HEK293T (cell line): ENCODE measurements around the gene CCNH.

Source experiments
- CTCF ChIA-PET: fragments of 350-600 bp; formaldehyde crosslinking; extraction: SDS; loops from one replicate; lab custom pipeline; 2021; ENCODE audit warnings: antibody characterized with exemption, inconsistent platforms; lab: Yijun Ruan, JAX
- POLR2A ChIA-PET: fragments of 350-600 bp; formaldehyde crosslinking; extraction: SDS; loops from one replicate; lab custom pipeline; 2020; ENCODE audit warnings: antibody characterized with exemption, inconsistent platforms; lab: Yijun Ruan, JAX
- DNase-seq: peaks from one replicate; pipeline ENCODE4 v3.0.0; 2012; ENCODE audit warnings: mixed read lengths; ENCODE audit errors: extremely low spot score
- ARNT ChIP-seq: fragments of 450-650 bp; IDR thresholded peaks from 2 replicates; pipeline ENCODE4 v1.6.1; 2017; ENCODE audit warnings: mild to moderate bottlenecking
- BHLHE40 ChIP-seq: fragments of 450-650 bp; IDR thresholded peaks from 2 replicates; pipeline ENCODE4 v1.6.1; 2016; ENCODE audit warnings: mild to moderate bottlenecking, moderate library complexity, borderline replicate concordance
- CTBP1 ChIP-seq: fragments of 450-650 bp; IDR thresholded peaks from 2 replicates; pipeline ENCODE4 v1.6.1; 2016; ENCODE audit warnings: borderline replicate concordance
- ELF4 ChIP-seq: fragments of 450-650 bp; IDR thresholded peaks from 2 replicates; pipeline ENCODE4 v1.6.1; 2017; ENCODE audit warnings: antibody characterized with exemption
- FOXA1 ChIP-seq: fragments of 450-650 bp; IDR thresholded peaks from 2 replicates; pipeline ENCODE4 v1.6.1; 2016; ENCODE audit warnings: mild to moderate bottlenecking
- FOXK2 ChIP-seq: fragments of 450-650 bp; IDR thresholded peaks from 2 replicates; pipeline ENCODE4 v1.6.1; 2016; ENCODE audit warnings: mild to moderate bottlenecking
- FOXM1 ChIP-seq: fragments of 450-650 bp; IDR thresholded peaks from 2 replicates; pipeline ENCODE4 v1.6.1; 2017; ENCODE audit warnings: mild to moderate bottlenecking, borderline replicate concordance
- HDGF ChIP-seq: fragments of 450-650 bp; IDR thresholded peaks from 2 replicates; pipeline ENCODE4 v1.6.1; 2017; ENCODE audit warnings: antibody characterized with exemption, borderline replicate concordance
- L3MBTL2 ChIP-seq: fragments of 450-650 bp; conservative IDR thresholded peaks from 2 replicates; pipeline ENCODE4 v1.6.1; 2016; ENCODE audit warnings: mild to moderate bottlenecking
- LEF1 ChIP-seq: fragments of 450-650 bp; IDR thresholded peaks from 2 replicates; pipeline ENCODE4 v1.6.1; 2017; ENCODE audit warnings: mild to moderate bottlenecking, borderline replicate concordance
- NFRKB ChIP-seq: fragments of 450-650 bp; IDR thresholded peaks from 2 replicates; pipeline ENCODE4 v1.6.1; 2016; ENCODE audit warnings: mild to moderate bottlenecking, moderate library complexity
- SP1 ChIP-seq: fragments of 450-650 bp; IDR thresholded peaks from 2 replicates; pipeline ENCODE4 v1.6.1; 2017
- SUZ12 ChIP-seq: fragments of 450-650 bp; IDR thresholded peaks from 2 replicates; pipeline ENCODE4 v1.6.1; 2016; ENCODE audit warnings: mild to moderate bottlenecking
- TARDBP ChIP-seq: fragments of 450-650 bp; IDR thresholded peaks from 2 replicates; pipeline ENCODE4 v1.6.1; 2016
- ZNF384 ChIP-seq: fragments of 450-650 bp; IDR thresholded peaks from 2 replicates; pipeline ENCODE4 v1.6.1; 2016
- TF ChIP-seq, protein P1 (sequence below): fragments of 450-650 bp; IDR thresholded peaks from 2 replicates; pipeline ENCODE4 v1.6.1; 2016

Gene CCNH

DNA sequence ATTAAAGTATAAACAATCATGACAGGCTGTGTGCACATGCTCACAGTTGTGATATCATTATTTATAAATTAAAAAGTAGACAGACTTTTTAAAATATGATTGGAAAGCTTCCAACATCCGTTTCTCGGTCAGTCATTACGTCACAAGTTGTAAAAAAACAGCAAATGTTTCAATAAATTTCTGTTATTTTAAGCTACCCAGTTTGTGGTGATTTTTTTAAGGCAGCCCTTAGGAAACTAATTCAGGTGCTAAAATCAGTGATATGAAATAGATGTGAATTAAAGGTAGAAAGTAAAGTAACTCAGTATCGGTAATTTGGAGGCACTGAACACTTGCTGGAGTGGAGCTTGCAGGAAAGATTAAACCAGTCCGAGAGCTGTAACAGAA, 1.2 kb downstream of the CCNH start:
- POLR2A ChIA-PET = no interaction called here
- no peak for DNase-seq
- no peak for TF ChIP-seq BHLHE40
- no peak for TF ChIP-seq FOXA1
- TF ChIP-seq TARDBP = no peak
- no peak for TF ChIP-seq CTBP1
- no peak for TF ChIP-seq LEF1
- no peak for TF ChIP-seq ZNF384
- no peak for TF ChIP-seq NFRKB
- no peak for TF ChIP-seq ARNT
- no peak for TF ChIP-seq SP1
- TF ChIP-seq ELF4 = no peak
- no peak for TF ChIP-seq L3MBTL2
- no peak for TF ChIP-seq SUZ12
- no peak for TF ChIP-seq FOXK2
- TF ChIP-seq, protein P1, sequence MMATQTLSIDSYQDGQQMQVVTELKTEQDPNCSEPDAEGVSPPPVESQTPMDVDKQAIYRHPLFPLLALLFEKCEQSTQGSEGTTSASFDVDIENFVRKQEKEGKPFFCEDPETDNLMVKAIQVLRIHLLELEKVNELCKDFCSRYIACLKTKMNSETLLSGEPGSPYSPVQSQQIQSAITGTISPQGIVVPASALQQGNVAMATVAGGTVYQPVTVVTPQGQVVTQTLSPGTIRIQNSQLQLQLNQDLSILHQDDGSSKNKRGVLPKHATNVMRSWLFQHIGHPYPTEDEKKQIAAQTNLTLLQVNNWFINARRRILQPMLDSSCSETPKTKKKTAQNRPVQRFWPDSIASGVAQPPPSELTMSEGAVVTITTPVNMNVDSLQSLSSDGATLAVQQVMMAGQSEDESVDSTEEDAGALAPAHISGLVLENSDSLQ = no peak
- no peak for TF ChIP-seq FOXM1
- no peak for TF ChIP-seq HDGF
- CTCF ChIA-PET = interaction anchor here (0.6 to 0.7 kb wide), 2 partner anchors 83 to 633 kb away, joined by 3 to 5 read pairs; no protein-coding TSS in a partner anchor

DNA sequence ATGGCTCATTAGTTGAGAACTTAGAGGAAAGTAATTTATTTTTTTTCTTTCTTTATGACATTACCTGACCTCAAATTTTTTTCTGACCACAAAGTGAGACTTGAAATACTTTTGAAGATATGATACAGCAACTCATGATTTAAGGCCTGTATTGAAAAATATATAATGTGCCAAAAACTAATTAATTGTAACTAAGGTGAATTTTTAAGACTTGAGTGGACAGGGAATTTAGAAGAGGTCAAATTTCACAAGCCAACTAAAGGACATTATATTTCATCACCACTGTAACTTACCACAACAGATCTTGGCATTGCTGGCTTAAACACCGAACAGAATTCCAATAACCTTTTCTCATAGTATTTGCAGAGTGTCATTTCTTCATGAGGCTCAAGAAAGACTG, 1.8 kb downstream of the CCNH start:
- ChIA-PET CTCF (no interaction called here), POLR2A (no interaction called here)
- no peak for TF ChIP-seq ZNF384
- TF ChIP-seq, protein P1 = no peak
- no peak for TF ChIP-seq BHLHE40
- no peak for DNase-seq

DNA sequence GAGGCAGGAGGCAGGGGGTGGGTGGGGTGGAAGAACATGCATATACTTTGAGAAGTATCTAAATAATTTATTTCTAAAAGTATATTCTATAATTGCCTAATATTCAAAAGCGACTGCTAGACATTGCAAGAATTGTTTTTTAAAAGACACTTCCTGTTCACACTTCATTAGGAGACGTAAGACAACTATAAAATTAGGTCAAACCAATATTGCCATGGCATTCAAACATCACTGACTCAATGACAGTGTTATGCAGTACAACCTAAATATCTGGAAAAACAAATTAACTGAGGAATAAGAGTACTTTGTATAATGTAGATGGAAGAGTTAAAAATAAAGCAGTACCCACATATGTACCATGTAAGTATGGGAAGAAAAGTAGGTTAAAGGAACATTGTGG, 4.5 kb downstream of the CCNH start:
- TF ChIP-seq FOXA1 (no peak), ARNT (no peak), SUZ12 (no peak), NFRKB (no peak)

DNA sequence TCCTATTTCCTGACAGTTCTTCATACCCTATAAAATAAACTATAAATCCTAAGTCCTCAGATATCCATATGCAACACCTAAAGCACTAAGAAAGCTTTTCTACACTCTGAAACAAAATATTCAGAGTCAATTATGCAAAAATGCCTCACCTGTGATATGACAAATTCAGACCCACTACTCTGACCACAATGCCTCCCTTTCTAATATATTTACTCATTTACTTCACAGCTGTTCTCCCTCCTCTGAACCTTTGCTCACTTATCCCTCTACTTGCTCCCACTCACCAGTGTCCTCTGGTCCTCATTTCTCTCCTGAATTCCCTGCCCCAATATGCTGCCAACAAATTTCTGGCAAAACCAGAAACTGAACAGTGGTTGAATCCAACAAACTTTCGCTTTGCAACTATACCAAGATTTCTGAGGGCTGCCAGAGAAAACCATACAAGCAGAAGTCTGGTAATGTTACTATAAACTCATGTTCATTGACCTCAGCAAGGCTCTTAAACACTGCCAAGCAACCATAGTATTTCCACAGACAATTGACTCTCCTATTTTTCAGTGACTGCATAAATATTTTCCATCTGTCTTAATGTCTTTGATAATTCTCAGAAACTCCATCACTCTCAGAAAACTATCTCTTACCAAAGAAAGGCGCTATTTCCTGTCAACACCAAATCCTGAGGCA, 7.1 kb downstream of the CCNH start:
- DNase-seq = no peak
- ChIA-PET POLR2A (no interaction called here), CTCF (no interaction called here)
- TF ChIP-seq BHLHE40 (no peak), TARDBP (no peak), ZNF384 (no peak), ELF4 (no peak), L3MBTL2 (no peak), FOXM1 (no peak), HDGF (no peak), FOXK2 (no peak), SUZ12 (no peak), NFRKB (no peak), FOXA1 (no peak), LEF1 (no peak), ARNT (no peak), CTBP1 (no peak), SP1 (no peak)
- TF ChIP-seq, protein P1 = no peak

More for the DNA sequence above, 4.5 kb downstream of the CCNH start:
- CTCF ChIA-PET = interaction anchor here (0.6 kb wide), 1 partner anchor 217 kb away, joined by 4 read pairs; no protein-coding TSS in a partner anchor
- no peak for DNase-seq
- POLR2A ChIA-PET = no interaction called here

DNA sequence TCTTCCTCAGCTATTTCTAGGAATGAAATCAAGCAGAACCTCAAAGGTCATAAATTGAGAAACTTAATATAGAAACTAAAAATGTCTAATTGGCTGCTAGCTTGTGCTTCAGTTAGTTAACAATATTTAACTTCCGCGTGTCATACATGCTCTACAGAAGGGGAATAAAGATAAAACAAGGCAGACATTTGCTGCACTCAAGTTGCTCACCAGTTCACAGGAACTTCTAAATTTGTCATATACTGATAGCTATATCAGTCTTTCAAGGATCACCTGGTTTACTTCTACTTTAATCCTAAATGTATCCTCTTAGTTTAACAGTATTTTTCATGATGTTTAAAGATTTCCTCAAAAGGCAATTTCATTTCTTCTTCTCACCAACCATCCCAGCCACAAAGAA, 8.4 kb downstream of the CCNH start:
- ChIA-PET POLR2A (interaction anchor here (2.6 kb wide), 1 partner anchor 9 kb away, joined by 8 read pairs; the partner anchor contains the start of gene CCNH), CTCF (no interaction called here)
- TF ChIP-seq L3MBTL2 (no peak), FOXK2 (no peak)
- no peak for DNase-seq

DNA sequence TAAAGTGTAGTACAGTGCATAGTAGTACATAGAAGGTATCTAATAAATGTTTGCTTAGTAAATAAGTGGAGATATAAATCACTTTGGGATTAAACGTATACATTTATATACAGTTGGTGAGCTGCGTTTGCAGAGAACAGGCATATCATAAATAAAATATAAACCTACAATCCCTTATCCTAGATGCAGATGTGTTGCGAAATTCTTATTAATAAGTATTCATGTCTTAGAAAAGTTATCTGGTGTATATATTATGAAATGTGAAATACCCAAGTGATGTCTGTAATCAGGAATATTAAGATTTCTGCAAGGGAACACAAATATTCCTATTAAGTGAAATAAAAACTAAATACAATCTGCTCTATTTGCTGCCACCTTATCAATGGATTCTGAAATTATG, 8.8 kb downstream of the CCNH start:
- ChIA-PET CTCF (no interaction called here), POLR2A (interaction anchor here (2.6 kb wide), 1 partner anchor 9 kb away, joined by 8 read pairs; the partner anchor contains the start of gene CCNH)
- DNase-seq = no peak
- TF ChIP-seq BHLHE40 = no peak
- TF ChIP-seq TARDBP = no peak
- no peak for TF ChIP-seq FOXK2
- TF ChIP-seq ZNF384 = no peak
- TF ChIP-seq NFRKB = no peak
- TF ChIP-seq ARNT = no peak
- no peak for TF ChIP-seq HDGF
- TF ChIP-seq FOXM1 = no peak
- TF ChIP-seq SP1 = no peak
- TF ChIP-seq SUZ12 = no peak
- TF ChIP-seq L3MBTL2 = no peak
- no peak for TF ChIP-seq LEF1
- no peak for TF ChIP-seq ELF4
- no peak for TF ChIP-seq CTBP1
- no peak for TF ChIP-seq FOXA1
- TF ChIP-seq, protein P1 = no peak
